ENCODE data around the gene DUSP8. TPM values are rescaled to one million over a fixed set of nuclear protein-coding genes. Genes with fewer than 3 reads are reported as not detected.

The DUSP8 gene
- total and polyA plus RNA-seq, 9 of the 15 experiments (the other 6 are each of a cell fraction or from before 2014, with no cell fraction given) = 0.14 to 2.0 (median 0.86) TPM; not detected in 2

- no peak for TF ChIP-seq ZBTB40 (IDR thresholded peaks at IDR 0.05)
- no peak for TF ChIP-seq ZBTB40 (CRISPR knock-in tag; IDR thresholded peaks at IDR 0.05)
- TF ChIP-seq BRF1 (IDR thresholded peaks at IDR 0.05; ENCODE audit: borderline replicate concordance, extremely low read depth, insufficient read length) = no peak
- no peak for TF ChIP-seq LARP7 (IDR thresholded peaks at IDR 0.05)
- no peak for TF ChIP-seq ZC3H4 (CRISPR knock-in tag; IDR thresholded peaks at IDR 0.05; ENCODE audit: borderline replicate concordance)
- no peak for TF ChIP-seq SMAD3 (CRISPR knock-in tag; conservative IDR thresholded peaks at IDR 0.05)
- no peak for TF ChIP-seq ARID3A (IDR thresholded peaks at IDR 0.05; ENCODE audit: borderline replicate concordance, low read depth, low read length)
- TF ChIP-seq U2AF2 (optimal IDR thresholded peaks at IDR 0.05; ENCODE audit: low read depth, low read length) = no peak
Observed at GRCh38 chr11:1592628-1593027, 20.6 kb upstream of the DUSP8 start (continued).
